Fibroblast of villous mesenchyme (primary cell): ENCODE results near the gene NET1. TPM values are rescaled to one million over a fixed set of nuclear protein-coding genes. Genes with fewer than 3 reads are reported as not detected.
"Not testable (repeated sequence)": the region's sequence is repeated elsewhere in the genome, so short reads cannot be mapped to it uniquely, and the experiment has no call there.

ENCODE experiments used
- DNase-seq: peaks from one replicate; pipeline ENCODE4 v3.0.0-alpha.2; 2010; ENCODE audit warnings: low read depth
- H3K4me3 ChIP-seq: 2 replicates; pipeline ENCODE4 v1.5.1; 2011; ENCODE audit warnings: low read depth, mild to moderate bottlenecking, low read length
- CTCF ChIP-seq: IDR thresholded peaks from 2 replicates; pipeline ENCODE4 v1.5.1; 2012; ENCODE audit warnings: low read depth, mild to moderate bottlenecking, low read length; ENCODE audit not compliant: insufficient read depth
- total RNA-seq: library from RNA; depleted of rRNA; stranded (reverse); fragments of >200 nt; gene quantifications from 2 replicates; pipeline ENCODE4 v1.2.3, GENCODE V29; 2012

Gene NET1
- total RNA-seq, 1 donor: 23.3 TPM

DNA sequence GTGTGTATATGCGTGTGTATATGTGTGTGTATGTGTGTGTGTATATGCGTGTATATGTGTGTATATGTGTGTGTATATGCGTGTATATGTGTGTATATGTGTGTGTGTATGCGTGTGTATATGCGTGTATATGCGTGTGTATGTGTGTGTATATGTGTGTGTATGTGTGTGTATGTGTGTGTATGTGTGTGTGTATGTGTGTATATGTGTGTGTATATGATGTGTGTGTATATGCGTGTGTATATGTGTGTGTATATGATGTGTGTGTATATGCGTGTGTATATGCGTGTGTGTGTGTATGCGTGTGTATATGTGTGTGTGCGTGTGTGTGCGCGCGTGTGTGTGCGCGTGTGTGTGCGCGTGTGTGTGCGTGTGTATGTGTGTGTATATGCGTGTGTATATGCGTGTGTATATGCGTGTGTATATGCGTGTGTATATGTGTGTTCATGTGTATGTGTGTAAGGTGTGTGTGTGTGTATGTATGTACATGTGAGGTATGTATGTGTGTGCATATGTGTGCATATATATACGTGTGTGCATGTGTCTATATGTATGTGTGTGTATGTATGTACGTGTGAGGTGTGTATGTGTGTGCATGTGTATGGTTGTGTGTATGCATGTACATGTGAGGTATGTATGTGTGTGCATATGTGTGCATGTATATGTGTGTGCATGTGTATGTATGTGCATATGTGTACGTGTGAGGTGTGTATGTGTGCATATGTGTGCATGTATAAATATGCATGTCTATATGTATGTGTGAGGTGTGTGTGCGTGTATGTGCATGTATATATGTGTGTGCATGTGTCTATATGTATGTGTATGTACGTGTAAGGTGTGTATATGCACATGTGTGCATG is 41.6 kb upstream of the NET1 start:
- no peak for DNase-seq
- no peak for TF ChIP-seq CTCF
- no peak overlapping the region for H3K4me3 ChIP-seq

DNA sequence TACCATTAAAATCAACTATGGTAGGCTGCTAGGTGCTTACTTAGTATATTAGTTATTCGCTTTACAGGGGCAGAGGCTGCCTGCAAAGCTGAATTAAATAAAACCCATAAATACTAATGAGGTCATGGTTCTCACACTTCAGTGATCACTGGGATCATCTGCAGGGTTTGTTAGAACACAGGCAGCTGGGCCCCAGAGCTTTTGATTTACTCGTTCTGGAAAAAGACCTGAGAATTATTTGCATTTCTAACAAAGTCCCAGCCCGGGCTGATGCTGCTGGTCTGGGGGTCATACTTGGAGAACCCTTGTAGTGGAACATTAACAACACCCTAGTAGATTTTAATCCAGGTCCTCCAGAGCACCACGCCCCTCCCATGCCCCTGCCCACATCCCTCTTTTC is 39.0 kb upstream of the NET1 start:
- TF ChIP-seq CTCF: no peak
- no peak overlapping the region for H3K4me3 ChIP-seq
- DNase-seq: no peak

DNA sequence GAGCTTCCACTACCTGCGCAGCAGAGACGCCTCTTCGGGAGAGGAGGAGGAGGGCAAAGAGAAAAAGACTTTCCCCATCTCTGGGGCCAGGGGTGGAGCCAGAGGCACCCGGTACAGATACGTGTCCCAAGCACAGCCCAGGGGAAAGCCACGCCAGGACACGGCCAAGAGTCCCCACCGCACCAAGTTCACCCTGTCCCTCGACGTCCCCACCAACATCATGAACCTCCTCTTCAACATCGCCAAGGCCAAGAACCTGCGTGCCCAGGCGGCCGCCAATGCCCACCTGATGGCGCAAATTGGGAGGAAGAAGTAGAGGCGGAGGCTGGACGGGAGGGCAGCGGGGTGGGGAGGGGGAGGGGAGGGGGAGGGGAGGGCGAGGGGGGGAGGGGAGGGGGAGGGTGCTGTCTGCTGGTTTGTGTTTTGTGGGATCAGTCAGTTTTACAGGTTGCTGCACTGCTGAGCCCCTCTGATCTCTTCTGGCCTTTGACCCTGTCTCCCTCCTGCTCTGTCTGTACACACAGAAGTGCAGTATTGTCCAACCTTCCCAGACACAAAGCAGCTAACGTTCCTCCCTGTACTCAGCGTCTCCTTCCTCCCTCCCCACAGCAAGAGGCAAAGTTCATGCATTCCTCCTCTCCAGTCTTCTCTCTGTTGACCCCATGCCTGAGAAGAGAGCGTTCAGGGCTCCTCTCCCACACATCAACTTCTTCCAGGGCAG is 38.3 kb upstream of the NET1 start:
- no peak overlapping the region for H3K4me3 ChIP-seq
- no peak for DNase-seq
- no peak for TF ChIP-seq CTCF

- no peak overlapping the region for H3K4me3 ChIP-seq
- TF ChIP-seq CTCF: no peak
- no peak for DNase-seq
Observed at GRCh38 chr10:5376450-5376849, 35.9 kb upstream of the NET1 start.

GRCh38 chr10:5379202-5379601 is 33.2 kb upstream of the NET1 start:
- H3K4me3 ChIP-seq, DNase-seq: not testable (repeated sequence)

- H3K4me3 ChIP-seq, DNase-seq: not testable (repeated sequence)
Observed at GRCh38 chr10:5380395-5380794, 32.0 kb upstream of the NET1 start.

DNA sequence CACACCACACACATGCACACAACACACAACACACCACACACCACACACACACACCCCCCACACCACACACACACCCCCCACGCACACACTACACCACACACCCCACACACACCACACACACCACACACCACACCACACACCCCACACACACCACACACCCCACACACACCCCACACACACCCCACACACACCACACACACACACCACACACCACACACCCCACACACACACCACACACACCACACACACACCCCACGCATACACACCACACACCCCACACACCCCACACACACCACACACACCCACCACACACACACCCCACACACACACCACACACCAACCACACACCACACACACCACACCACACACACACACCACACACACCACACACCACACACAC is 31.2 kb upstream of the NET1 start:
- DNase-seq: no peak
- no peak overlapping the region for H3K4me3 ChIP-seq
- no peak for TF ChIP-seq CTCF
